A673 (cell line): ENCODE results near the gene MED31. TPM values are rescaled to one million over a fixed set of nuclear protein-coding genes. Genes with fewer than 3 reads are reported as not detected.

ENCODE experiments used
- BruUV-seq: library from RNA; stranded (reverse); fragments of 400-500 nt; replicated peaks from 2 replicates; lab custom pipeline; 2021; lab: Mats Ljungman, UMichigan
- CTCF ChIA-PET: fragments of 300-600 bp; sonication (Branson Sonifier 250); formaldehyde crosslinking; loops from one replicate; lab custom pipeline; 2022; ENCODE audit warnings: antibody characterized with exemption; lab: Charles Lee
- POLR2A ChIA-PET: fragments of 300-600 bp; sonication (Branson Sonifier 250); formaldehyde crosslinking; loops from one replicate; lab custom pipeline; 2022; ENCODE audit warnings: antibody characterized with exemption; ENCODE audit not compliant: low non-redundant PET; lab: Charles Lee
- DNase-seq: peaks from one replicate; pipeline ENCODE4 v3.0.0-alpha.2; 2015; ENCODE audit warnings: low spot score
- H3K27ac ChIP-seq: fragments of 200-600 bp; sonication (generic); 2 replicates; pipeline ENCODE4 v1.5.1; 2016; ENCODE audit warnings: mixed run types, low read depth, mild to moderate bottlenecking, mixed read lengths, antibody characterized with exemption, low read length; ENCODE audit not compliant: poor library complexity, severe bottlenecking
- H3K27me3 ChIP-seq: fragments of 200-600 bp; sonication (generic); replicated peaks from 2 replicates; pipeline ENCODE4 v1.6.1; 2017; ENCODE audit warnings: mixed run types, low read depth, mild to moderate bottlenecking, mixed read lengths, antibody characterized with exemption, low read length; ENCODE audit not compliant: insufficient read depth, poor library complexity
- H3K36me3 ChIP-seq: fragments of 200-600 bp; sonication (generic); 2 replicates; pipeline ENCODE4 v1.6.1; 2016; ENCODE audit warnings: mixed run types, mild to moderate bottlenecking, mixed read lengths, antibody characterized with exemption, low read length; ENCODE audit not compliant: insufficient read depth, poor library complexity, severe bottlenecking
- H3K4me1 ChIP-seq: fragments of 200-600 bp; sonication (generic); 2 replicates; pipeline ENCODE4 v1.6.1; 2017; ENCODE audit warnings: mixed run types, mild to moderate bottlenecking, mixed read lengths, antibody characterized with exemption, low read length; ENCODE audit not compliant: insufficient read depth, poor library complexity, severe bottlenecking
- H3K4me3 ChIP-seq: fragments of 200-600 bp; sonication (generic); 2 replicates; pipeline ENCODE4 v1.5.1; 2016; ENCODE audit warnings: low read depth, mixed run types, mild to moderate bottlenecking, mixed read lengths, low read length; ENCODE audit not compliant: poor library complexity, severe bottlenecking
- H3K9me3 ChIP-seq: fragments of 200-600 bp; sonication (generic); 2 replicates; pipeline ENCODE4 v1.6.1; 2016; ENCODE audit warnings: mixed run types, low read depth, mild to moderate bottlenecking, mixed read lengths, antibody characterized with exemption, low read length; ENCODE audit not compliant: poor library complexity, severe bottlenecking
- EZH2 ChIP-seq: fragments of 200-600 bp; sonication (generic); IDR thresholded peaks from 2 replicates; pipeline ENCODE4 v1.6.1; 2017; ENCODE audit warnings: borderline replicate concordance, low read depth, mild to moderate bottlenecking, mixed read lengths, antibody characterized with exemption, low read length; ENCODE audit not compliant: poor library complexity, severe bottlenecking
- intact Hi-C: fragments of 100-400 bp; cut with micrococcal nuclease; formaldehyde crosslinking; loops from one replicate; pipeline ENCODE4 v1.10.0; 2022; ENCODE audit not compliant: unreplicated experiment
- total RNA-seq: library from RNA; stranded (reverse); gene quantifications from 2 replicates; pipeline ENCODE4 v1.2.3, GENCODE V29; 2021
- TF ChIP-seq, protein P1 (sequence below): fragments of 300-800, 200-600 bp; sonication (generic); conservative IDR thresholded peaks from 2 replicates; pipeline ENCODE4 v1.5.1; 2017; ENCODE audit warnings: low read depth, mild to moderate bottlenecking, antibody characterized with exemption, low read length, moderate library complexity, mixed read lengths

MED31 gene
- total RNA-seq, 1 experiment from 2014 or later, result 27.9 TPM

DNA sequence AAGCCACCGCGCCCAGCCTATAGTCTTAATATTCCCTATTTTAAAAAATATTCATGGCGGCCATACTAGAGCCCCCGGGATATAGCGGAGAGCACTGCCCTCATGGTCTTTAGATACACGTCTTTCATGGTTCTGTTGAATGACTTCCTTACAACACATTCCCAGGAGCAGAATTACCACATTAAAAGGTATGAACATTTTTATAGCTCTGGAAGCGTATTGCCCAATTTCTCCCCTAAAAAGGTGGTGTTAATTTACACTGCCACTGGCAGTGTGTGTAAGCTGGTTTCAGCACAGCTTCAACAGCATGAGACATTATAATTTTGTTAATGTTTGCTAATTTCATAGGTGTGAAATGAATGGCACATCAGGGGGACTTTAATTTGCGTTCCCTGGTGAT lies 19.2 kb upstream of the MED31 start:
- ChIA-PET CTCF (no interaction called here), POLR2A (no interaction called here)
- no peaks in the 10 kb centered on the region for H3K9me3 ChIP-seq
- H3K4me1 ChIP-seq, result no peaks in the 10 kb centered on the region
- H3K27ac ChIP-seq, result no peak overlapping the region
- DNase-seq, result no peak
- TF ChIP-seq, protein P1, sequence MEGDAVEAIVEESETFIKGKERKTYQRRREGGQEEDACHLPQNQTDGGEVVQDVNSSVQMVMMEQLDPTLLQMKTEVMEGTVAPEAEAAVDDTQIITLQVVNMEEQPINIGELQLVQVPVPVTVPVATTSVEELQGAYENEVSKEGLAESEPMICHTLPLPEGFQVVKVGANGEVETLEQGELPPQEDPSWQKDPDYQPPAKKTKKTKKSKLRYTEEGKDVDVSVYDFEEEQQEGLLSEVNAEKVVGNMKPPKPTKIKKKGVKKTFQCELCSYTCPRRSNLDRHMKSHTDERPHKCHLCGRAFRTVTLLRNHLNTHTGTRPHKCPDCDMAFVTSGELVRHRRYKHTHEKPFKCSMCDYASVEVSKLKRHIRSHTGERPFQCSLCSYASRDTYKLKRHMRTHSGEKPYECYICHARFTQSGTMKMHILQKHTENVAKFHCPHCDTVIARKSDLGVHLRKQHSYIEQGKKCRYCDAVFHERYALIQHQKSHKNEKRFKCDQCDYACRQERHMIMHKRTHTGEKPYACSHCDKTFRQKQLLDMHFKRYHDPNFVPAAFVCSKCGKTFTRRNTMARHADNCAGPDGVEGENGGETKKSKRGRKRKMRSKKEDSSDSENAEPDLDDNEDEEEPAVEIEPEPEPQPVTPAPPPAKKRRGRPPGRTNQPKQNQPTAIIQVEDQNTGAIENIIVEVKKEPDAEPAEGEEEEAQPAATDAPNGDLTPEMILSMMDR, result no peak
- TF ChIP-seq EZH2, result no peak
- H3K27me3 ChIP-seq, result peaks cover 26% of the 10 kb centered on the region
- no peak overlapping the region for H3K4me3 ChIP-seq
- no peaks in the 10 kb centered on the region for H3K36me3 ChIP-seq
- intact Hi-C loops, result no loop called here
- BruUV-seq, result no TSS peak

DNA sequence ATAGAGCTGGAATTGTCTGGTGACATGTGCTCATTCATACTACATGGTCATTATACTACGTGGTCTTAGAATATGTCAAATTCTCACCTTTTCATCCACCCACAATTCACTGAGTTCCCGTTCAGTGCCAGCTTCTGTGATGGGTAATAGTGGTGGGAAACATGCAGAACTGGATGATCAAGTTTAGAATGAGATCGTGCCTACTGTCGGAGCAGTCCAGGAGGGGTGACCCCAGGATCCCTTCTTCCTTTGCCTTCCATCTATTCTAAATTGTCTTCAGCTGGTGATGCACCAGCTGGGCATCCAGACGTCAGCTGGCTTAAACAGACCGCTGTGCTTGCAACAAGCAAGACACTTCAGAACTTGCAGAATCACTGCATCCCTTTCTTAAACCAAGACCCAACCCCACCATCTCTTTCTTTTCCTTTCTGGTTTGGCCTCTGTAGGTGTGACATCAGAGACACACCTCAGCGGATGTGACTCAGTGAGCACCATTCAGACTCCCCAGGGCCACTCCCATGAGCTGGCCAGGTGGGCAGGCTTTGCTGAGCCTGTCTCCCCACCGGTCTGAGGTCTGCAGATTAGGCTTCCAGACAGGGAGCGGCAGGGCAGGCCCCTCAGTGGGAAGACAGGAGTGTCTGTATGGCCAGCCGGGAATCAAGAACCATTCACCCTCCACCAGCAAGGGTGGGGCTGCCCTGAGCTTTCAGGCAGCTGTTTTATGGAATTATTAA lies 18.2 kb upstream of the MED31 start:
- intact Hi-C loops, result loop anchor here (10.0 kb wide), 2 partner anchors 165 to 225 kb away; partner anchors contain the start of gene TEKT1
- Histone ChIP-seq H3K4me3 (no peak overlapping the region), H3K4me1 (no peaks in the 10 kb centered on the region), H3K36me3 (no peaks in the 10 kb centered on the region), H3K27ac (no peak overlapping the region), H3K9me3 (no peaks in the 10 kb centered on the region), H3K27me3 (peaks cover 26% of the 10 kb centered on the region)
- ChIA-PET POLR2A (interaction anchor here (0.5 kb wide), 1 partner anchor 32 kb away, joined by 4 read pairs; no protein-coding TSS in a partner anchor), CTCF (interaction anchor here (0.6 kb wide), 1 partner anchor 1250 kb away, joined by 4 read pairs; no protein-coding TSS in a partner anchor)
- no TSS peak for BruUV-seq
- TF ChIP-seq EZH2, result no peak
- TF ChIP-seq, protein P1, result no peak
- DNase-seq, result no peak

DNA sequence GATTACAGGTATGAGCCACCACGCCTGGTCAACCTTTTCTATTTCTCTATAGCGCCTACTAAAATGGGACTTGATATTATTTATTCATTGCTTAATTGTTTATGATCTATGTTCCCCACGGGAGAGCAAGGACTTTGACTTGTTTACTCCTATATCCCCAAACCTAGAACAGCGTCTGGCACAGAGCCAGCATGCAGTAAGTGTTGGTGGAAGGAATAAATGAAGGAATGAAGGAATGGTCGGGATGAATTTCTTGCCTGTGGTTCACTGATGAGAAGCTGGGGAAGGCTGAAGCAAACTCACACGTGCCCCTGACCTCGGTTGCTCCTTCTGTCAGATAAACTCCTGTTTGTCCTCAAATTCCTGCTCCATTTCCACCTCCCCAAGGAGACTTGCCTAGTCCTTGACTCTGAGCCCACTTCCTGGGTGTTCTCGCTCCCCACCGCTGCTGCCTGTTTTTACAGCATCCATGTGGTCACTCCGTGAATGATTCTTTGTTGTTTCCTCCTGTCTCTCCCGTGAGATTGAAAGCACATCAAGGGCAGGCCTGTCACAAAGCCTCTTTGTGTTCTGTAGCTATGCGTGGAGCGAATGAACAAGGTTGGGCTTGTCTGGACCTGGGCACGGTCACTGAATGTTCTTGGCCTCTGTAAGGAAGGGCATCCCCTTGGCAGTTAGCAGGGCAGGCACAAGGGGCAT lies 17.5 kb upstream of the MED31 start:
- Histone ChIP-seq H3K4me3 (no peak overlapping the region), H3K27me3 (peaks cover 26% of the 10 kb centered on the region), H3K27ac (no peak overlapping the region), H3K9me3 (no peaks in the 10 kb centered on the region), H3K4me1 (no peaks in the 10 kb centered on the region), H3K36me3 (no peaks in the 10 kb centered on the region)
- DNase-seq, result no peak
- no peak for TF ChIP-seq EZH2
- TF ChIP-seq, protein P1, result no peak
- intact Hi-C loops, result loop anchor here (10.0 kb wide), 2 partner anchors 166 to 226 kb away; partner anchors contain the start of gene TEKT1
- ChIA-PET CTCF (no interaction called here), POLR2A (interaction anchor here (0.5 kb wide), 1 partner anchor 33 kb away, joined by 4 read pairs; no protein-coding TSS in a partner anchor)
- no TSS peak for BruUV-seq
